Adrenal gland (tissue), 12 donors: ENCODE results near the gene NR2F2. TPM values are rescaled to one million over a fixed set of nuclear protein-coding genes. Genes with fewer than 3 reads are reported as not detected.
A peak's percentile ranks its signal among the peaks of the same experiment; 100 is the strongest.

Experiments used
- DNase-seq, 7 donors: peaks; one replicate each; pipeline ENCODE4 v3.0.0-alpha.2; 2019 to 2020
- H3K27ac ChIP-seq, 5 donors: fragments of 200-600 bp; sonication (generic) in 4 of 5; 1 replicate in 3 of 5; 2 replicates in 2 of 5; pipeline versions ENCODE4 v1.5.1 to v1.8.0; 2016 to 2020; ENCODE audit warnings: mild to moderate bottlenecking in 1 of 5
- H3K27me3 ChIP-seq: fragments of 200-600 bp; 2 replicates; pipeline ENCODE4 v1.8.0; 2021
- H3K36me3 ChIP-seq, 2 donors: fragments of 200-600 bp; replicated peaks in 1 of 2; 1 replicate in 1 of 2; 2 replicates in 1 of 2; pipeline versions ENCODE4 v1.5.1 to v1.8.0; 2018 to 2022
- H3K4me1 ChIP-seq, 2 donors: fragments of 200-600 bp; replicated peaks in 1 of 2; 1 replicate in 1 of 2; 2 replicates in 1 of 2; pipeline versions ENCODE4 v1.5.1 to v1.8.0; 2018 to 2021
- H3K4me3 ChIP-seq, 4 donors: fragments of 200-600 bp; sonication (generic) in 3 of 4; one replicate each; pipeline ENCODE4 v1.5.1; 2016 to 2018
- H3K9me3 ChIP-seq, 3 donors: fragments of 200-600 bp; sonication (generic) in 1 of 3; replicated peaks in 1 of 3; 1 replicate in 2 of 3; 2 replicates in 1 of 3; pipeline versions ENCODE4 v1.5.1 to v1.8.0; 2016 to 2021
- POLR2A ChIP-seq, 2 donors: fragments of 450-650 bp; IDR thresholded peaks; one replicate each; pipeline ENCODE4 v1.6.1; 2017; ENCODE audit warnings: antibody characterized with exemption in 2 of 2, mild to moderate bottlenecking in 2 of 2, moderate library complexity in 1 of 2
- WGBS, 4 donors: extraction: QIAGEN DNeasy Blood & Tissue Kit in 2 of 4; methylation state at CpG; one replicate each; pipeline versions ENCODE4 v1.1.5 to v1.1.7; 2013 to 2017; 5-methylcytosine and 5-hydroxymethylcytosine counted together
- intact Hi-C, 2 donors: fragments of 100-400 bp; cut with DNase I; formaldehyde crosslinking; loops; one replicate each; pipeline versions ENCODE4 v1.14.1 to v1.15.0; 2022 to 2023
- polyA plus RNA-seq, 3 donors: library from polyadenylated mRNA; stranded (reverse); fragments of 200-250 nt in 2 of 3; fragments of 350-450 nt in 1 of 3; fragmentation: Illumina TruSeq in 1 of 3; extraction: RNeasy Lipid Tissue Mini Kit (QIAGEN cat#74804) in 1 of 3; gene quantifications; one replicate each; pipeline ENCODE4 v1.2.3, GENCODE V29; 2013 to 2014
- total RNA-seq, 9 donors: library from RNA; depleted of rRNA in 4 of 9; stranded (reverse); fragments of >200 nt in 4 of 9; fragments of 120-200 nt in 1 of 9; fragmentation: NEBNext Ultra II Directional in 1 of 9; extraction: Animal tissue kit (Norgen Biotek cat#: 25700) in 1 of 9; gene quantifications; one replicate each; pipeline versions ENCODE4 v1.1.0 to v1.2.4, GENCODE V29; 2013 to 2023
- TF ChIP-seq, protein P1 (sequence below), 6 experiments: fragments of 450-650 bp in 4 of 6; fragments of 200-600 bp in 2 of 6; sonication (generic) in 1 of 6; IDR thresholded peaks; 1 replicate in 5 of 6; 2 replicates in 1 of 6; pipeline versions ENCODE4 v1.5.1 to v1.8.0; 2016 to 2021; ENCODE audit warnings: antibody characterized with exemption in 6 of 6, mild to moderate bottlenecking in 2 of 6, moderate library complexity in 1 of 6
- donor health status: healthy with polysubstance abuse.
- donor health status: Bipolar disorder and iron deficiency.
- donor health status: DM: yes; HTN: yes; CAD: no.
- donor health status: DM: no; HTN: no; CAD: no.
- donor health status: DM: no; HTN: no; CAD: no.
- donor health status: DM: yes; HTN: yes; CAD: no.

The NR2F2 gene
- total and polyA plus RNA-seq, 12 donors = 13.9 to 113 (median 47.1) TPM

DNA sequence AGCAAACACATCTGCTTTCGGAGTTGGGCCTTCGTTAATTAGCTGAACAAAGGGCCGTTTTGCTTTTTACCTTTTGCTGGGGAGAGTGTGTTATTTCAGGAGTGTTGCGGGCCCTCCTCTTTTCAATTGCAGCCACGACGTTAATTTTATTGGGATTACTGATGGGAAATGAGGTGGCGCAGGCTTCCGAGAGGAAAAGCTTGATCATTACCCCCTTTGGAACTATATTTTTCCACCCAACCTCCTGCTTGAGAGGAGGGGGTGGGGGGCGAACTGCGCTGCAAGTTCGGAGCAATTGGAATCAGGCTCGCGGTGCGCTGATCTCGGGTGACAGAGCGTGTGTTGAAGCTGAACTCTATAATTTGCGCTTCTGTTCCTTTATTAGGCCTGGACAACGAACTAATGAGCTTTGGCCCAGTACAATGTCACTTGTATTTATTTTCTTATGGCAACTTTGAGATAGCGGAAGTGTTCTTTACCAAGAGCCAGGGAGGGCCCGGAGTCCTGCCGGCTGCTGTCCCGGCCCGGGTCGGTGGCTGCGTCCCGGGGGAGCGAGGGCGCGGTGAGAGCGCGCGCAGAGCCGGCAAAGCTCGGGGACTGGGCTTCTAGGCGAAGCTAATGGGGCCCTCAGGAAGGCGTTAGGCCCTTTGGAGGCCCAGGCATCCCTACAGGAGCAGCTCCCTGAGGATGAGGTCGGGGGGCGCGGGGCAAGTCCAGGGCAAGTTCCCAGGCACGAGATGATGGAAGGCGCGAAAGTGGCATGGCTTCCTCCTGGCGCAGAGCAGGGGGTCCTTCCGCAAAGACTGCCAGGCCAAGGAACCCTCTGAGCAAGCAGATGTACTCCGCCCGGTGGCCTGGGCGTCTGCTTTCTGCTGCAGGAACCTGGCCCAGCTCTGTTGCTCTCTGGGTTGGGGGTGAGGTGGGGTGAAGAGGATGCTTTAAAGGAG, 12.9 kb downstream of the NR2F2 start:
- Histone ChIP-seq H3K36me3 (peaks cover 0 to 6% of the 10 kb centered on the region in 2 donors), H3K4me1 (peaks cover 0 to 31% of the 10 kb centered on the region in 2 donors), H3K4me3 (peak overlapping the region in 1 of 4 donors; percentile 82), H3K27me3 (no peaks in the 10 kb centered on the region), H3K27ac (peak overlapping the region; percentile 2 to 95 (median 93)), H3K9me3 (no peaks in the 10 kb centered on the region)
- TF ChIP-seq POLR2A (IDR thresholded peaks at IDR 0.05) = no peak
- TF ChIP-seq, protein P1, sequence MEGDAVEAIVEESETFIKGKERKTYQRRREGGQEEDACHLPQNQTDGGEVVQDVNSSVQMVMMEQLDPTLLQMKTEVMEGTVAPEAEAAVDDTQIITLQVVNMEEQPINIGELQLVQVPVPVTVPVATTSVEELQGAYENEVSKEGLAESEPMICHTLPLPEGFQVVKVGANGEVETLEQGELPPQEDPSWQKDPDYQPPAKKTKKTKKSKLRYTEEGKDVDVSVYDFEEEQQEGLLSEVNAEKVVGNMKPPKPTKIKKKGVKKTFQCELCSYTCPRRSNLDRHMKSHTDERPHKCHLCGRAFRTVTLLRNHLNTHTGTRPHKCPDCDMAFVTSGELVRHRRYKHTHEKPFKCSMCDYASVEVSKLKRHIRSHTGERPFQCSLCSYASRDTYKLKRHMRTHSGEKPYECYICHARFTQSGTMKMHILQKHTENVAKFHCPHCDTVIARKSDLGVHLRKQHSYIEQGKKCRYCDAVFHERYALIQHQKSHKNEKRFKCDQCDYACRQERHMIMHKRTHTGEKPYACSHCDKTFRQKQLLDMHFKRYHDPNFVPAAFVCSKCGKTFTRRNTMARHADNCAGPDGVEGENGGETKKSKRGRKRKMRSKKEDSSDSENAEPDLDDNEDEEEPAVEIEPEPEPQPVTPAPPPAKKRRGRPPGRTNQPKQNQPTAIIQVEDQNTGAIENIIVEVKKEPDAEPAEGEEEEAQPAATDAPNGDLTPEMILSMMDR (IDR thresholded peaks at IDR 0.05) = no peak
- DNase-seq = peak in 3 of 7 donors; percentile 7 to 21 (median 20)
- intact Hi-C loops = loop anchor here in 1 of 2 donors (10.0 kb wide), 1 partner anchor 869 kb away; no protein-coding TSS in a partner anchor
- WGBS, 4 donors = 43 to 71% (median 60%) methylated on average over 44 to 47 of the region's 47 CpGs

DNA sequence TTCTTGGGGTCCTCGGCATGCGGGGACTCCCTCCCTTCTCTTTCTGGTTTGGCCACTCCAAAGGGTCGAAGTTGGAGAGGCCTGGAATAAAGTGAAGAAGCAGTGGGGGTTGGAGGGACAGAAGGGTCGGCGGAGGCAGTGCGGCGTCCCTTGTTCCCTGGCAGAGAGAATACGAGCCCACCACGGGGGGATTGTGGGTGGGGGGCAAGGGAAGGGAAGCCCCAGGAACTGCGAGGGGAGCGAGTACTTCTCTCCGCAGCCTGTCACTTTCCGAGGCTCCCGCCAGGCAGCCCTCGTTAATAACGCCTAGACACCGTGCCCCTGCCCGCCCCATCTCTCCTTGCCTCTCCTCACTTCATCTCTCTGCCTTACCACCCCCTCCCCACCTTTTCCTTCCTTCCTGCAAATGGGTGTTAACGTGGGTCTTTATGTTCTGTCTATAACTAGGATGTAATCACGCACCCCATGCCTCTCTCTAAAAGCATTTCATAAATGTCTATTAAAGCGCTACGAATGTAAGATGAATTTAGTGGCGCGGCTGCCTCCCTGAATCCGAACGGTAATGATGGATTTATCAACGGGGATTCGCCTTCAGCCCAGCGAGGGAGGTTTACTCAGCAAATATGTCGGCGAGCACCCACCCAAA, 13.7 kb downstream of the NR2F2 start:
- Histone ChIP-seq H3K27ac (peak overlapping the region; percentile 2 to 95 (median 93)), H3K9me3 (no peaks in the 10 kb centered on the region), H3K27me3 (no peaks in the 10 kb centered on the region), H3K4me3 (peak overlapping the region in 1 of 4 donors; percentile 82), H3K4me1 (peaks cover 0 to 33% of the 10 kb centered on the region in 2 donors), H3K36me3 (peaks cover 0 to 3% of the 10 kb centered on the region in 2 donors)
- TF ChIP-seq POLR2A (IDR thresholded peaks at IDR 0.05) = no peak
- TF ChIP-seq, protein P1 (IDR thresholded peaks at IDR 0.05) = no peak
- WGBS, 4 donors = 56 to 59% (median 57%) methylated on average over 31 of the region's 31 CpGs
- DNase-seq = peak in 2 of 7 donors; percentile 8 to 18
- intact Hi-C loops = loop anchor here in 1 of 2 donors (10.0 kb wide), 1 partner anchor 869 kb away; no protein-coding TSS in a partner anchor

DNA sequence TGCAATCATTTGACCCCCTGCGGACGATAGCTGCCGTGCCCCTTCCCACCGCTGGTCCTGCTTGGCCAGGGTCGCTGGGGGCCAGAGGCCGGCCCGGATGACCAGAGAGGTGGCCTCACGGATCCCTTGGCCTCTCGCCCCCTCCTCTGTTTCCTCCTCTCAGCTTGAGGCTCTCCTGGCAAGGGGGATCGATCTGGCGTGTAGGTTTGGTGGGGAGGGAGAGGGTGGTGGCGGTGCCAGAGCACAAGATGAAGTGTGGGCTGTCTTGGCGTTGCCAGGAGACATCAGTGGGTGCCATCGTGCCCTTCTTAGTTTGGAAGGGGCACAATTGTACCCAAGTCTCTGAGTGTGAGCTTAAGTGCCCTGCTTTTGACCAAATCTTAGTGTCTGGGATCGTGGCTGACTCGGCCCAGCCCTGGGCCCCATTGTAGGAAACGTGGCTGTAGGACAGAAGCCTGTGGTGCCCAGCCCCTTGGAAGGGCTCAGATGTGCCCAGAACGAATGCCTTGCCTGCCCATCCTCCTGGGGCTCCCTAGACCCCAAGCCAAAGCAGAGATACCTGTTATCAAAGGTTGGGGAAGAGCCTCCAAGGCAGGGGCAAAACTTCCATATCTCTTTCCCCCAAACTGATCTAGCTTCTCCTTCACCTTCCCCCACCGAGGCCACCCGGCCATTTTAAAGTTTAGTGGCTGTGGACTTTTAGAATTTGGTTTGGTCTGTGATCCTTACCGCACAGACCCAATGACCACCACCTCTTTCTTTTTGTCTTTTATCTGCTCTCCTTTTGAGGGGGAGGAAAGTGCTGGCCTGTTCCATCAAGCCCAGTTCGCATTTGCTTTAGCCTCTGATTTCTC, 14.4 kb downstream of the NR2F2 start:
- Histone ChIP-seq H3K4me1 (peaks cover 0 to 26% of the 10 kb centered on the region in 2 donors), H3K4me3 (peak overlapping the region in 2 of 4 donors; percentile 15 to 82), H3K27ac (peak overlapping the region in 4 of 5 donors; percentile 92 to 95 (median 94)), H3K36me3 (no peaks in the 10 kb centered on the region), H3K9me3 (no peaks in the 10 kb centered on the region), H3K27me3 (no peaks in the 10 kb centered on the region)
- intact Hi-C loops = loop anchor here in 1 of 2 donors (10.0 kb wide), 1 partner anchor 870 kb away; no protein-coding TSS in a partner anchor
- DNase-seq = peak in 3 of 7 donors; percentile 13 to 50 (median 22)
- WGBS, 4 donors = 32 to 42% (median 36%) methylated on average over 15 to 22 of the region's 22 CpGs
- TF ChIP-seq POLR2A (IDR thresholded peaks at IDR 0.05) = no peak
- TF ChIP-seq, protein P1 (IDR thresholded peaks at IDR 0.05) = no peak
